Neural cell (in vitro differentiated cells): ENCODE measurements around the gene RHOF.
A peak's percentile ranks its signal among the peaks of the same experiment; 100 is the strongest.

Experiments
- CTCF ChIP-seq: fragments of 450-650 bp; IDR thresholded peaks from 2 replicates; pipeline ENCODE4 v1.5.1; 2014; ENCODE audit warnings: antibody characterized with exemption, mild to moderate bottlenecking, moderate library complexity; ENCODE audit not compliant: poor library complexity, severe bottlenecking
- EZH2 ChIP-seq: fragments of 200-600, 300-800 bp; shearing (Covaris generic), sonication (generic); IDR thresholded peaks from 2 replicates; pipeline ENCODE4 v1.6.1; 2014; ENCODE audit warnings: antibody characterized with exemption, low read length, borderline replicate concordance, mild to moderate bottlenecking; ENCODE audit not compliant: insufficient read depth, poor library complexity, severe bottlenecking
- POLR2AphosphoS5 ChIP-seq: IDR thresholded peaks from 2 replicates; pipeline ENCODE4 v1.6.1; 2012
- RAD21 ChIP-seq: fragments of 450-650 bp; conservative IDR thresholded peaks from 2 replicates; pipeline ENCODE4 v1.6.1; 2014; ENCODE audit warnings: antibody characterized with exemption, mild to moderate bottlenecking, moderate library complexity

DNA sequence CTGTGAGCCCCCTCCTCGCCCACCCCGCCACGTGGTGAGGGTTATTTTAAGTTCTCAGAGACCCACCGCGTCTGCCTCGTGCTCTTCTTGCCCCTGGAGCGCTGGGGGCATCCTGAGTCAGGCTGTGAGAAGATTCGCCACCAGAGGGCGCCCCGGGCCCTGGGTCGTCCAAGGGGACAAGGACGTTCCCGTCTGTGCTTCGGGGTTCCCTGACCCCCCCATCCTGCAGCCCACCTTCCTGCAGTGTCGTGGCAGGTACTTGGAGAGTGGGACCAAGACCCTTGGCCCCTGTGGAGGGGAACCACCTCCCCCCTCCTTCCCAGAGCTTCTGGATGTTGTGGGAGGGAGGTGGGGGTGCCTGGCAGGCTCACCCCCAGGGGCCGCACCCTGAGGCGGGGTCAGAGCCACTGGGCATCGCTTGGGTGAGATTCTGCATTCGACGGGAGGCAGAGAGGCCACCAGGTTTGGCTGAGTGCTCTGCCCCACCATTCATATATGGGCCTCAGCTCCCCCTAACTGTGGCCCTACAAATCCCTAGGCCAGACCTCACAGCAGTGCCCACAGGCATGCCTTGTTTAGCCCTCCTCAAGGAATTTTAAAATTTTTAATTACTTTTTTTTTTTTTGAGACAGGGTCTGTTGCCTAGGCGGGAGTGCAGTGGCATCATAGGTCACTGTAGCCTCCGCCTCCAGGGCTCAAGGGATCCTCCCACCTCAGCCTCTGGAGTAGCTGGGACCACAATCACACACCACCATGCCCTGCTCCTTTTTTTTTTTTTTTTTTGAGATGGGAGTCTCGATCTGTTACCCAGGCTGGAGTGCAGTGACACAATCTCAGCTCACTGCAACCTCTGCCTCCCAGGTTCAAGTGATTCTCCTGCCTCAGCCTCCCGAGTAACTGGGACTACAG, 17.0 kb downstream of the RHOF start:
- TF ChIP-seq CTCF (peak; percentile 55), POLR2AphosphoS5 (no peak), EZH2 (no peak), RAD21 (peak; percentile 16)
